Glomerular visceral epithelial cell (primary cell): ENCODE results near the gene CEP164.
"Not testable (repeated sequence)": the region's sequence is repeated elsewhere in the genome, so short reads cannot be mapped to it uniquely, and the experiment has no call there.

Experiments used
- DNase-seq: peaks from one replicate; pipeline ENCODE4 v3.0.0-alpha.2; 2016; ENCODE audit errors: extremely low spot score

CEP164 gene

DNA sequence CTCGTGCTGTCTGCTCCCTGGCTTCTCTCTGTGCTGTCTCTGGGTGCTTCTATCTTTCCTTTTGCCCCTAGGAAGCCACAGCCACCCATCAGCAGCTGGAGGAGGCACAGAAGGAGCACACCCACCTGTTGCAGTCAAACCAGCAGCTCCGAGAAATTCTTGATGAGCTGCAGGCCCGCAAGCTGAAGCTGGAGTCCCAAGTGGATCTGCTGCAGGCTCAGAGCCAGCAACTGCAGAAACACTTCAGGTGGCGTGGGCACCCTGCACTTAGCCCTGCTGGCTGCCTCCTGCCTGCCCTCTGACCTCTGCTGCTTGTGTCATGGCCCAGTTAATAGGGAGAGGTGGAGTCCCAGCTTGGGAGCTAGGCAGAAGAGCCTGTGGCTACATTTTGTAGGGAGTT lies 67.8 kb downstream of the CEP164 start:
- no peak for DNase-seq

GRCh38 chr11:117396970-117397369 lies 69.3 kb downstream of the CEP164 start:
- DNase-seq = no peak

- not testable (repeated sequence) for DNase-seq
Measured at GRCh38 chr11:117398618-117399017, 71.0 kb downstream of the CEP164 start.

- DNase-seq = not testable (repeated sequence)
Measured at GRCh38 chr11:117399100-117399840, 71.6 kb downstream of the CEP164 start.

GRCh38 chr11:117405898-117406297 lies 78.2 kb downstream of the CEP164 start:
- not testable (repeated sequence) for DNase-seq

DNA sequence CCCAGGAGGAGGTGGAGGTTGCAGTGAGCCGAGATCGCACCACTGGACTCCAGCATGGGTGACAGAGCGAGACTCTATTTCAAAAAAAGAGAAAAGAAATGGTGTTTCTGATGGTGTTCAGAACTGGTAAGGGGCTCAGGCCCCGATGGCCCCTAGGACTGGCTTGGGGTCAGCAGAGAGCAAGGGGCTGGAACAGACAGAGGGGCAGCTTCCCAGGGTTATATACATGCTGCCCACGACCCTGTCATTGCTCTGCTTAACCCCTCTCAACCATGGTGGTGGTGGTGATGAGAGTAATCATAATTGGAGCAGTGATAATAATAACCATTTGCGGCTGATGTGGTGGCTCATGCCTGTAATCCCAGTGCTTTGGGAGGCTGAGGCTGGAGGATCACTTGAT lies 79.4 kb downstream of the CEP164 start:
- no peak for DNase-seq

- DNase-seq = no peak
Measured at GRCh38 chr11:117408356-117408755, 80.7 kb downstream of the CEP164 start.

DNA sequence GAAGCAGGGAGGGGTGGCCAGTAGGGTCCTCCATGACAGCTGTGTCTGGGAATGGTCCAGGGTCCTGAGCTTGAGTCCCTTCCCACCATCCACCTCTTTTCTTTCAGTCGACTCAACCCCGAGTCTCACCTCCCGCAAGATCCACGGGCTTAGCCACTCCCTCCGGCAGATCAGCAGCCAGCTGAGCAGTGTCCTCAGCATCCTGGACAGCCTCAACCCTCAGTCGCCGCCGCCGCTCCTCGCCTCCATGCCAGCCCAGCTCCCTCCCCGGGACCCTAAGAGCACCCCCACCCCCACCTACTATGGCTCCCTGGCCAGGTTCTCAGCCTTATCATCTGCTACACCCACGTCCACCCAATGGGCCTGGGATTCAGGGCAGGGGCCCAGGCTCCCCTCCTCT lies 81.9 kb downstream of the CEP164 start:
- no peak for DNase-seq

- DNase-seq = no peak
Measured at GRCh38 chr11:117410238-117410637, 82.6 kb downstream of the CEP164 start.

DNA sequence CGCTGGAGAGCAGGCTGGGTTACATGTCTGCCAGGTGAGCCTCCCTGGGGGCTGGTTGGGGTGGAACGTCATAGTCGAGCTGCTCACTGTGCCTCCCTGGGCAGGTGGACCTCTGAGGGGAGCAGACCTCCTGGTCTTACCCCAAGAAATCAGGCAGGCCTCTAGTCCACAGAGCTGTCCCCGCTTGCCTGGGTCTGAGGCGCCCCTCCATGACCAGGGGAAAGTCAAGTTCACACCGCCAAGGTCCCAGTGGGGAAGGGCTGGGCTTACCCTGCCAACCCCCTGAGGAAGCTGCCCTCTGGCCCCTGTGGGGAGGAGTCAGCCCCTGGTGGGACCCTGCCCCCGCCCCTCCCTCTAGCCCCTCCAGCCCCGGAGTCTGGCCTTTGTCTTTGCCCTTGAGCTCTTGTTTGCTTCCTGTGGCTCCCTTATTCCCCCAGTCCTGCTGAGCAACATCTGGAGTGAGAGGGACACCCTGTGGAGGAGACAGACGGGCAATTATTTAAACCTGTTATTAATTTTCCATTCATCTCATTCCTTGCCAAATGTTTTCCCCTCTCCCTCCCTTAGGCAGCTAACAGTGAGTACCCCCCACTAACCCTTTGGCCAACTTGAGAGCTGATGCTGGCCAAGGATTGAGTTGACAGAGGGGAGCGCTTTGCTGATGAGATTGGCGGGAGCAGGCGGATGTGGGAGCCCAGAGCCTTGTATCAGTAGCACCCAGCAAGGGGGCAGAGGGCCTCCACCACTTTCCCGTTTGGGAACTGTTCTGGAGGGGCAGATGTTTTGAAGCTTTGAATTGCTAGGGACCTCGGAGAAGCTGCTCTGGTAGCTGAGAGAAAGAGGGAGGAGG lies 83.4 kb downstream of the CEP164 start:
- no peak for DNase-seq

GRCh38 chr11:117411736-117412135 lies 84.1 kb downstream of the CEP164 start:
- no peak for DNase-seq

- no peak for DNase-seq
Measured at GRCh38 chr11:117412176-117412575, 84.5 kb downstream of the CEP164 start.

GRCh38 chr11:117412653-117413275 lies 85.1 kb downstream of the CEP164 start:
- DNase-seq = no peak

DNA sequence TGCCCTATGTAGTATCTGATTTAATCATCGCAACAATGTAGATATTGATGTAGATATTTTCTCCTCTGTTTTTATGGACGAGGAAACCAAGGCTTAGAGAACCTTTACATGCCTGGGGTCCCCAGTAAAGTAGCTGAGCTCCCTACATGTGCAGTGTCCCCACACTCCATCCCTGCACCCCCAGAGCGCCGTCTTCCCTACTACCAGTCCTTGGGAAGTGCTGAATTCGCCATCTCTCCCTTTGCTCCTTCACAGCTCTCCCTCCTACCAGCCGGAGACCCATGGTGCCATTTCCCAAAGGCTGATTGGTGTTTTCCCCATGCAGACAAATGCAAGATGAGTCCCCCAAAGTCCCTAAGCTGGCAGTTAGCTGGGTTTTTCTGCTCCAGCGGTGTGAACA lies 86.0 kb downstream of the CEP164 start:
- no peak for DNase-seq

GRCh38 chr11:117414724-117415123 lies 87.1 kb downstream of the CEP164 start:
- no peak for DNase-seq

- DNase-seq = no peak
Measured at GRCh38 chr11:117415358-117415896, 87.8 kb downstream of the CEP164 start.

DNA sequence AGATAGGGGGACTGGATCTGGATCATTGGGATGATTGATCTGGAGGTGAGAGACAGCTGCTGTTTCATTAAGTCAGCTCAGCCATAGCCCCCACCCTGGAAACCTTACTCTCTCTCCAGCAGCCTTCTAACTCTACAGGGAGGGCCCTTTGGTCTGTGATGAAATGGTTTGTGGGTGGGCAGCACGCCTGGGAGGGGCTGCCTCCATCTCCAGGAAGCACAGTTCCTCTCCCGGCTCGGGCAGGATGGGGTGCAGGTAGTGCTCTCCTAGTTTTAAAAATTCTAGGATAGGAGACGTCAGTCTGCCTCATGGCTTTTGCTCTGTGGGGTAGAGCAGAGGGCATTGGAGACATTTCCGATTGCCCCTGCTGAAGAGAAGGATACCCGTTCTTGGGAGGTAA lies 89.7 kb downstream of the CEP164 start:
- DNase-seq = no peak

DNA sequence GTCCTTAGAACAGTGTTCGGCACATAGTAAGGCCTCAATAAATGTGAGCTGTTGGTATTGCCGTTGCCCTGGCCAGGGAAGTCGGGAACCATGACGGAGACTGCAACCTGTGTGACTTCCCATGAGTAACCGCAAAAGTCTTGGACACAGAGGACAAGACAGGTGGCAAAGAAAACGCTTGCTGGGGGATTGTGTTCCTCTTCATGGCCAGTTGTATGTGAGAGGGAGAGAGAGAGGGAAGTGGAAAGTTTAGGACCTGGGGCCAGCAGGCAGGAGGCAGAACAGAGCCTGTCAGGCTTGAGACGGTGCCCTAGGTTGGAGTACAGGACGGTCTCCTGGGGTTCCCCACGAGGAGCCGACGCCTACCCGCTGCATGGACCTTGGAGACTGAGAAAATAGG lies 90.2 kb downstream of the CEP164 start:
- DNase-seq = no peak

- no peak for DNase-seq
Measured at GRCh38 chr11:117418737-117419481, 91.3 kb downstream of the CEP164 start.

GRCh38 chr11:117419482-117420142 lies 92.0 kb downstream of the CEP164 start:
- DNase-seq = peak; percentile 22

DNA sequence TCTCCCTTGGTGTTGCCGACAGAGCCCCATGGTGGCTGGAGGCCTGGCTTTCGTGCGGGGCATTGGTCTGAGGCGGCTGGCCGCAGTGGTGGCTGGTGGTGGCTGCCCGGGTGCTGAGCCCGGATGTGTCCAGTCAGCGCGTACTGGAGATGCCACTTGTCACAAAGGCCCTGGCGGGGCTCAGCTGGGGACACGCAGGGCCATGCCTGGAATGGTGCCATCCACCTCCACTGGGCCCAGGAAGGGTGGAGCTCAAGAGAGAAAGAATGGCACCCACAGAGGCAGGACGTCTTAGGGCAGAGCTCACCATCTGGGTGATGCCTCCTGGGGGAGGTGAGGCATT lies 92.5 kb downstream of the CEP164 start:
- no peak for DNase-seq
